SU-DHL-6 (cell line): ENCODE results near the gene LHFPL6.

Experiments
- H2AFZ ChIP-seq: fragments of 200-600 bp; sonication (generic); 2 replicates; pipeline ENCODE4 v1.6.1; 2014; ENCODE audit warnings: low read depth, mild to moderate bottlenecking, moderate library complexity, mixed read lengths, antibody characterized with exemption, low read length; ENCODE audit not compliant: severe bottlenecking
- H3F3A ChIP-seq: fragments of 200-600 bp; shearing (Covaris generic); 2 replicates; pipeline ENCODE4 v1.6.0; 2016; ENCODE audit warnings: antibody characterized with exemption, mild to moderate bottlenecking; ENCODE audit not compliant: insufficient read depth
- H3K27ac ChIP-seq: fragments of 200-600 bp; sonication (generic); 2 replicates; pipeline ENCODE4 v1.5.1; 2016; ENCODE audit warnings: low read depth, mild to moderate bottlenecking, low read length, moderate library complexity, mixed read lengths
- H3K27me3 ChIP-seq: fragments of 200-600 bp; sonication (generic), shearing (Covaris generic); 2 replicates; pipeline ENCODE4 v1.6.0; 2014; ENCODE audit warnings: mild to moderate bottlenecking, low read length
- H3K36me3 ChIP-seq: fragments of 200-600 bp; sonication (generic); 2 replicates; pipeline ENCODE4 v1.6.1; 2014; ENCODE audit warnings: mild to moderate bottlenecking, low read length, mixed read lengths
- H3K4me2 ChIP-seq: fragments of 300-600, 200-600 bp; shearing (Covaris generic), sonication (generic); 2 replicates; pipeline ENCODE4 v1.6.0; 2014; ENCODE audit warnings: low read length, low read depth, mild to moderate bottlenecking; ENCODE audit not compliant: poor library complexity, severe bottlenecking
- H3K4me3 ChIP-seq: fragments of 200-600 bp; sonication (generic); 2 replicates; pipeline ENCODE4 v1.5.1; 2014; ENCODE audit warnings: antibody characterized with exemption, low read length, mild to moderate bottlenecking, mixed read lengths; ENCODE audit not compliant: insufficient read depth, poor library complexity, severe bottlenecking
- H3K79me2 ChIP-seq: fragments of 200-600 bp; sonication (generic); 2 replicates; pipeline ENCODE4 v1.6.1; 2014; ENCODE audit warnings: mild to moderate bottlenecking, low read length, moderate library complexity; ENCODE audit not compliant: insufficient read depth
- H3K9ac ChIP-seq: fragments of 200-600 bp; sonication (generic); 2 replicates; pipeline ENCODE4 v1.7.0; 2014; ENCODE audit warnings: mild to moderate bottlenecking, low read length
- H3K9me2 ChIP-seq: fragments of 200-600 bp; sonication (generic); replicated peaks from 2 replicates; pipeline ENCODE4 v1.6.1; 2014; ENCODE audit warnings: low read length; ENCODE audit not compliant: insufficient read depth
- H3K9me3 ChIP-seq: fragments of 200-600 bp; sonication (generic); 2 replicates; pipeline ENCODE4 v1.6.1; 2014; ENCODE audit warnings: low read length, mixed read lengths; ENCODE audit not compliant: insufficient read depth
- H4K20me1 ChIP-seq: fragments of 200-600 bp; sonication (generic); 2 replicates; pipeline ENCODE4 v1.6.1; 2014; ENCODE audit warnings: low read depth, mild to moderate bottlenecking, antibody characterized with exemption, low read length, moderate library complexity, mixed read lengths
- EZH2phosphoT487 ChIP-seq: fragments of 200-600 bp; sonication (generic), shearing (Covaris generic); conservative IDR thresholded peaks from 2 replicates; pipeline ENCODE4 v1.6.1; 2018; ENCODE audit warnings: mild to moderate bottlenecking, antibody characterized with exemption, low read length, moderate library complexity, mixed read lengths
- TF ChIP-seq, protein P1 (sequence below): fragments of 200-600 bp; sonication (generic); IDR thresholded peaks from one replicate; pipeline ENCODE4 v1.5.1; 2017; ENCODE audit warnings: antibody characterized with exemption, mild to moderate bottlenecking, low read length, moderate library complexity; ENCODE audit not compliant: insufficient read depth, poor library complexity, severe bottlenecking

LHFPL6 gene

DNA sequence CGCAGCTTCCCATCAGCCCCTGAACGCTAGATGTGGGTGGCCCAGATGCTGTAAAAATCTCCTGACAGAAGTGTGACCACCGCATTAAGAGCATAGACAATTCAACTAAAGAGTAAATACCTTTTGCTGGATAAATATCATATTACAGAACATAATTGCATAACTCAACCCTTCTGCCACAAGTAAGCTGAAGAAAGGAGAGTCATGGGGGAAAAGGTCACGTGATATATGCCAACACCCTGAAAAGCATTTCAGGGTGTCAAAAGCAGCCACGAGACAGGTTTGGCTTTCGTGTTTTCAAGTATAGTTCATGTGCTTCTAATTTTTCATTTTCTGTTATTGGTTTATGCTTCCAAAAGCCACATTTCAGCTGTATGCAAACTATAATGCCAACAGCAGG is 71.3 kb downstream of the LHFPL6 start:
- no peaks in the 10 kb centered on the region for H4K20me1 ChIP-seq
- no peak overlapping the region for H3K4me3 ChIP-seq
- H3K4me2 ChIP-seq: no peak overlapping the region
- H3K9me2 ChIP-seq: no peaks in the 10 kb centered on the region
- no peak overlapping the region for H3K27ac ChIP-seq
- H3K9ac ChIP-seq: no peak overlapping the region
- no peaks in the 10 kb centered on the region for H3F3A ChIP-seq
- no peaks in the 10 kb centered on the region for H3K9me3 ChIP-seq
- H2AFZ ChIP-seq: no peak overlapping the region
- H3K36me3 ChIP-seq: no peaks in the 10 kb centered on the region
- TF ChIP-seq EZH2phosphoT487: no peak
- TF ChIP-seq, protein P1, sequence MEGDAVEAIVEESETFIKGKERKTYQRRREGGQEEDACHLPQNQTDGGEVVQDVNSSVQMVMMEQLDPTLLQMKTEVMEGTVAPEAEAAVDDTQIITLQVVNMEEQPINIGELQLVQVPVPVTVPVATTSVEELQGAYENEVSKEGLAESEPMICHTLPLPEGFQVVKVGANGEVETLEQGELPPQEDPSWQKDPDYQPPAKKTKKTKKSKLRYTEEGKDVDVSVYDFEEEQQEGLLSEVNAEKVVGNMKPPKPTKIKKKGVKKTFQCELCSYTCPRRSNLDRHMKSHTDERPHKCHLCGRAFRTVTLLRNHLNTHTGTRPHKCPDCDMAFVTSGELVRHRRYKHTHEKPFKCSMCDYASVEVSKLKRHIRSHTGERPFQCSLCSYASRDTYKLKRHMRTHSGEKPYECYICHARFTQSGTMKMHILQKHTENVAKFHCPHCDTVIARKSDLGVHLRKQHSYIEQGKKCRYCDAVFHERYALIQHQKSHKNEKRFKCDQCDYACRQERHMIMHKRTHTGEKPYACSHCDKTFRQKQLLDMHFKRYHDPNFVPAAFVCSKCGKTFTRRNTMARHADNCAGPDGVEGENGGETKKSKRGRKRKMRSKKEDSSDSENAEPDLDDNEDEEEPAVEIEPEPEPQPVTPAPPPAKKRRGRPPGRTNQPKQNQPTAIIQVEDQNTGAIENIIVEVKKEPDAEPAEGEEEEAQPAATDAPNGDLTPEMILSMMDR: no peak
- no peaks in the 10 kb centered on the region for H3K27me3 ChIP-seq
- H3K79me2 ChIP-seq: no peaks in the 10 kb centered on the region

DNA sequence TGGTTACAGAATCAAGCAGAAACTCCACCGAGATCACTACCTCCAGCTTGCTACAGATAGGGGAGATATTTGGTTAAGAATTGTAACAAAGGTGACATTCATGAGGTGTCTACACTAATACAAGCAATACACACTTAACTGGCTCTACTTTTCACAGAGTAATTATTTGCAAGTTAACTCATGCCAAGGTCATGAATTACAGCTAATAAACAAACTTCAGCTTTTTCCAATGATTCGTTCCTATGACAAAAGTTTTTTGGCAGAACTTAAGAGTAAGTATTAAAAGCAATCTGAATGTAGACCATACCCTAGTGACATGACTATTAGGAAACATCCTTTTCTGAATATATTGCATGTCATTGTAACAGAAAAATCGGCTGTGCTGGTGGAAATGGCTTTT is 72.1 kb downstream of the LHFPL6 start:
- Histone ChIP-seq H3K9me2 (no peaks in the 10 kb centered on the region), H3K27me3 (no peaks in the 10 kb centered on the region), H4K20me1 (no peaks in the 10 kb centered on the region), H3K36me3 (no peaks in the 10 kb centered on the region), H3K79me2 (no peaks in the 10 kb centered on the region), H3K9ac (no peak overlapping the region), H3K4me3 (no peak overlapping the region), H2AFZ (no peak overlapping the region), H3K9me3 (no peaks in the 10 kb centered on the region), H3F3A (no peaks in the 10 kb centered on the region), H3K27ac (no peak overlapping the region), H3K4me2 (no peak overlapping the region)
- TF ChIP-seq EZH2phosphoT487: no peak
- TF ChIP-seq, protein P1: no peak

DNA sequence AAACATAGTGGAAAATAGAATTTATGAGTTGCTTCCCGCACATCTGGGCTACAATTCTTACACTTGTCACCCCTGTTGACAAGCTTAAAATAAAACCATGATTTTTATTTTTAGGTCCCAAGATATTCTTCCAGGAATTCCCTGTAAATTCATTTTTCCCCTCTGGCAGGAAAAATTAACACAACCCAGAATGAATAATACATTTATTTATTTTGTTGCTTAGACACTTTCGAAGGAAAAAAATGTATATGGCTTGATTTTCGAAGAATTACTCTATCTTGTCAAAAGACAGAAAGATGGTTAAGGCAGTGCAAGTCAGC is 74.4 kb downstream of the LHFPL6 start:
- no peak overlapping the region for H3K9ac ChIP-seq
- TF ChIP-seq EZH2phosphoT487: no peak
- TF ChIP-seq, protein P1: no peak
- no peaks in the 10 kb centered on the region for H3F3A ChIP-seq
- H3K27me3 ChIP-seq: no peaks in the 10 kb centered on the region
- H2AFZ ChIP-seq: no peak overlapping the region
- H3K79me2 ChIP-seq: no peaks in the 10 kb centered on the region
- H4K20me1 ChIP-seq: no peaks in the 10 kb centered on the region
- H3K36me3 ChIP-seq: no peaks in the 10 kb centered on the region
- no peaks in the 10 kb centered on the region for H3K9me2 ChIP-seq
- no peaks in the 10 kb centered on the region for H3K9me3 ChIP-seq
- H3K4me2 ChIP-seq: no peak overlapping the region
- no peak overlapping the region for H3K27ac ChIP-seq
- H3K4me3 ChIP-seq: no peak overlapping the region
